HG03575 (cell line): Measurements from ENCODE around the gene TTL.
"Not testable (repeated sequence)": the region's sequence is repeated elsewhere in the genome, so short reads cannot be mapped to it uniquely, and the experiment has no call there.

Source experiments
- ATAC-seq: cut with Tn5 transposase; IDR thresholded peaks from one replicate; pipeline ENCODE4 v1.9.1; 2021; ENCODE audit not compliant: unreplicated experiment, insufficient number of reproducible peaks, low FRiP score; ENCODE audit errors: extremely low read depth

Gene TTL

DNA sequence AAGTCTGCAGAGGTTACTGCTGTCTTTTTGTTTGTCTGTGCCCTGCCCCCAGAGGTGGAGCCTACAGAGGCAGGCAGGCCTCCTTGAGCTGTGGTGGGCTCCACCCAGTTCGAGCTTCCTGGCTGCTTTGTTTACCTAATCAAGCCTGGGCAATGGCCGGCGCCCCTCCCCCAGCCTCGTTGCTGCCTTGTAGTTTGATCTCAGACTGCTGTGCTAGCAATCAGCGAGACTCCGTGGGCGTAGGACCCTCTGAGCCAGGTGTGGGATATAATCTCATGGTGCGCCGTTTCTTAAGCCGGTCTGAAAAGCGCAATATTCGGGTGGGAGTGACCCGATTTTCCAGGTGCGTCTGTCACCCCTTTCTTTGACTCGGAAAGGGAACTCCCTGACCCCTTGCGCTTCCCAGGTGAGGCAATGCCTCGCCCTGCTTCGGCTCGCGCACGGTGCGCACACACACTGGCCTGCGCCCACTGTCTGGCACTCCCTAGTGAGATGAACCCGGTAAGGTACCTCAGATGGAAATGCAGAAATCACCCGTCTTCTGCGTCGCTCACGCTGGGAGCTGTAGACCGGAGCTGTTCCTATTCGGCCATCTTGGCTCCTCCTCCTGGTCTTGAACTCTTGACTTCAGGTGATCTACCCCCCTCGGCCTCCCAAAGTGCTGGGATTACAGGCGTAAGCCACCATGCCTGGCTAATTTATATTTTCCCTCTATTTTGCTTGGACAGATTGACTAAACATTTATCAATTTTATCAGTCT lies 27.5 kb downstream of the TTL start:
- ATAC-seq = not testable (repeated sequence)

DNA sequence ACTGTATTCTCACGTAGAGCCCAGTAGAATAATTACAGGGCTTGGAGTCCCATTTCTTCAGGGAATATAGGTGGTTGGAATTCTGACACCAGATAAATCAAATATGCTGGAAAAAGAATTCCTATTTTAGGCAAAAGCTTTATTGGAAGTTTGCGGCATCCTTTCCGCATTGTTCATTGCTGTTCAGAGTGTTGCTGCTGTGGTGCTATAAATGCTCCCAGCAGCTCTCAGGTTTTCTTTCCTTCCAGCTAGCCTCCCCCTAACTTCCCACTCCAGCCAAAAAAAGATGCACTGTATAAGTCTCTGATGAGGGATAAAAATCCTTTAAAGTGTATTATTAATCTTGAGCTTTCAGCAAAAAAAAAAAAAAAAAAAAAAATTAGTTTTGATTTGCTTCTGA lies 34.8 kb downstream of the TTL start:
- ATAC-seq = no peak

DNA sequence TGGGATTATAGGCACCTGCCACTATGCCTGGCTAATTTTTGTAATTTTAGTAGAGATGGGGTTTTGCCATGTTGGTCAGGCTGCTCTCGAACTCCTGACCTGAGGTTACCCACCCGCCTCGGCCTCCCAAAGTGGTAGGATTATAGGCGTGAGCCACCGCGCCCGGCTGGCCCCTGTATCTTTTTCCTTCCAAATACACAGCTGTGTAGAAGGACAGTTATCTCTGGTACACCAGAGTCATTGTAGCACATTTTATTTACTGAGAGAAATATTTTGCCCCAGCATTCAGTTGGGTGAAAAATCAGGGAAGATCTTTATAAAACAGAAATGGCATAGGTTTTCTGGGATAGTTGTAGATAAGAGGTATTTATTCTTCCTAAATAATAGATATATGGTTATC lies 36.9 kb downstream of the TTL start:
- ATAC-seq = no peak

DNA sequence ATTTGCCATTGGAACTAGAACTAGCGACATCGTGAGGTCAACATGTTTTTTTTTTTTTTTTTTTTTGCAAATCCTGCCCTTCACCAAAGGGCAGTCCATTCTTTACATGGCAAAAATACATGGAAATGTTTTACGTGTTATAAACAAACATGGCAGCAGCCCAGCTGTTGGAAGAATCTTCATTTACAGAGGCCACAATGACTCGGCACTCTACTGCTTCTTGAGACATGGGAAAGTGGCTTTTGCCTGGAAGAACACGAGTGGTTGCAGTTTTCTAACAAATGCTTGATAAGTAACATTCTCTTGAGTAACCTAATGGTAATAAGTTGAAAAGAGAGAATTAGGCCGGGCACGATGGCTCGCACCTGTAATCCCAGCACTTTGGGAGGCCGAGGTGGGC lies 37.5 kb downstream of the TTL start:
- ATAC-seq = no peak

DNA sequence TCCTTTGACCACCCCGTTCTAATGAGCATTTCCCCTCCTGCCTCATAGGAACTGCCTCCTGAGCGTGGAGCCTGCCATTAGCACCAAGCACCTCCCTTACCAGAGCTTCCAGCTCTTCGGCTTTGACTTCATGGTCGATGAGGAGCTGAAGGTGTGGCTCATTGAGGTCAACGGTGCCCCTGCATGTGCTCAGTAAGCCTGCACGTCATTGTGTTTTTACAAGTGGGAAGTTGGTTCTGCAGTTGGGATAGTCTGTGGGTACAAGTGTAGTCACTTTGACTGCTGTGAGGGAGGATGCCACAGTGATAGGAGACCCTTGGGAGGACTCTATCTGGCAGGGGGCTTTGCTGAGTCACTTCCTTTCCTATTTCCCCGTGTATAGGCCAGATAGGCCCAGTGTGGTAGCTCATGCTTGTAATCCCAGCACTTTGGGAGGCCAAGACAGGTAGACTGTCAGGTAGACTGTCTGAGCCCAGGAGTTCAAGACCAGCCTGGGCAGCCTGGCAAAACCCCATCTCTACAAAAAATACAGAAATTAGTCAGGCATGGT lies 38.4 kb downstream of the TTL start:
- ATAC-seq = no peak

DNA sequence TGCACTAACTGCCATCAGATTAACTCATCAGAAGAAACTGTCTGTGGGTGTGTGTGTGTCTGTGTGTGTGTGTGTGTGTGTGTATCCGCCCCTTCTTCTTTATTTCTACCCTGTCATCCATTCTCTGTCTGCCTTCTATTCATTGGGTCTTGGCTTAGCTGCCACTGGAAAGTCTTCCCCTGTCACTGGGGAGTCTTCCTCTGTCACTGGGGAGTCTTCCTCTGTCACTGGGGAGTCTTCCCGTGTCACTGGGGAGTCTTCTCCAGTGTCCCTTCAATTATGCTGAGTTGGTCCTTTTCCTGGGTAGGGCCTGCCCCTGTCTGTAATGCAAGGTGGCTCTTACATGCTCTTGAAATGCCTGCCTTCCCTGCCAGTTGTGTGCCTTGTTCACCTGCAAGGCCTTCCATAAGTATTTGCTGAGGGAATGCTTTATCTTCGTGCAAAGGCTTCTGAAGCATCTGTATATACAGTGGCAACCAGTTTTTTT lies 41.4 kb downstream of the TTL start:
- ATAC-seq = no peak

DNA sequence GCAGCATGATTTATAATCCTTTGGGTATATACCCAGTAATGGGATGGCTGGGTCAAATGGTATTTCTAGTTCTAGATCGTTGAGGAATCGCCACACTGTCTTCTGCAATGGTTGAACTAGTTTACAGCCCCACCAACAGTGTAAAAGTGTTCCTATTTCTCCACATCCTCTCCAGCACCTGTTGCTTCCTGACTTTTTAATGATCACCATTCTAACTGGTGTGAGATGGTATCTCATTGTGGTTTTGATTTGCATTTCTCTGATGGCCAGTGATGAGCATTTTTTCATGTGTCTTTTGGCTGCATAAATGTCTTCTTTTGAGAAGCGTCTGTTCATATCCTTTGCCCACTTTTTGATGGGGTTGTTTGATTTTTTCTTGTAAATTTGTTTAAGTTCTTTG lies 42.3 kb downstream of the TTL start:
- not testable (repeated sequence) for ATAC-seq

DNA sequence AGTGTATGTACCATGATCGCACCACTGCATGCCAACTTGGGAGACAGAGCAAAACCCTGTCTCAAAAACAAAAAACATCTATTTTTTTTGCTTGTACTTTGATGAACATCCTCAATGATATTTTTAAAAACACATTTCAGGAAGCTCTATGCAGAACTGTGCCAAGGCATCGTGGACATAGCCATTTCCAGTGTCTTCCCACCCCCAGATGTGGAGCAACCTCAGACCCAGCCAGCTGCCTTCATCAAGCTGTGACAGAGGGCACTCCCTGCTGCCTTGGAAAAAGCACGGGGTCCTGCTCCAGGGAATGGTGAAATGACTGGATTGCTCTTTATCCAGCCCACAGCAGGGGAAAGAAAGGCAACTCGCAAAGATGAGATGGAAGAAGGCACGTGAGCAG lies 46.6 kb downstream of the TTL start:
- ATAC-seq = no peak

DNA sequence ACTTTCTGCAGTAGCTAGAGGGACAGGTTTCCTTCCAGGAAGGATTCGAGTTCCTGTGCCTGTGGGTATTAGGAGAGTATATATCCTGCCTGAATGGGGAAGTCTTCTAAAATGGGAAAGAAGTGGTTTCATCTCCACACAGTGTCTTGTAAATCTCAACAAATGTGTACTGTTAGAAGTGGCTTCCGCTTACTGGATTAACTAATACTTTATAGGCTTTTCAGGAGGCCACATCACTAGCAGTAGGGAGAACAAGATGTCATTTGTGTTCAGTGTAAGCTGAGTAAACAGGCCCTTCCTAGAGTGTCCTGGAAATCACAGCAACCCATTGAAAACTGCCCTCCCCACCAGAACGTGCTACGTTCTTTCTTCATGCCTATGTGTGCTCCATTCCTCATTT lies 47.8 kb downstream of the TTL start:
- ATAC-seq = no peak

DNA sequence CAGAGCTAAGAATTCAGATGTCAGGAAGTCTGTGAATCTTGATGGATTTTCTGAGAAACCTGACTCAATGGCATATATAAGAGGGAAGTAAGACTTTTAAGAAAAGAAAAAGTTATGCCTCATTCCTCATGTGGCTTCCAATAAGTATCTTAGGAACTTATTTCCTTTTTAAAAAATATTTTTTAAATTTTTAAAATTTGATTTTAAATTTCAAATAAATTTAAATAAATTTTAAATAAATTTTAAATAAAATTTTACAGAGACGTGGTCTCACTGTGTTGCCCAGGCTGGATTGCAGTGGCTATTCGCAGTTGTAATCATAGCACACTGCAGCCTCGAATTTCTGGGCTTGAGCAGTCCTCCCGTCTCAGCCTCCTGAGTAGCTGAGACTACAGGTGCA lies 48.8 kb downstream of the TTL start:
- ATAC-seq = no peak

DNA sequence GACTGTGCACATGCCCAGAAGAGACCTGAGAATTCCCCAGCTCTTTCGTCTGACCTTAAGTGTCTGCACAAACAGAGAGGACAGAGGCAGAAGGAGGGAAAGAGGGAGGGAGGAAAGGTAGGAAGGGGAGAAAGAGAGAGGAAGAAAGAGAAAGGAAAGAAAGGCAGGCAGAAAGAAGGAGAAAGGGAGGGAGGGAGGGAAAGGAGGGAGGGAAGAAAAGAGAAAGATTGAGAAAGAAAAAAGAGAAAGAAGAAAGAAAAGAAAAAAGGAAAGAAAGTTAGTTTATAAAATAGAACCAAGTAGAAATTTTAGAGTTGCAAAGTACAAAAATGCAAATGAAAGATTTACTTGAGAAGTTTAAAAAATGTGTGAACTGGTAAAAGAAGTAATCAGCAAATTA lies 52.9 kb downstream of the TTL start:
- no peak for ATAC-seq

DNA sequence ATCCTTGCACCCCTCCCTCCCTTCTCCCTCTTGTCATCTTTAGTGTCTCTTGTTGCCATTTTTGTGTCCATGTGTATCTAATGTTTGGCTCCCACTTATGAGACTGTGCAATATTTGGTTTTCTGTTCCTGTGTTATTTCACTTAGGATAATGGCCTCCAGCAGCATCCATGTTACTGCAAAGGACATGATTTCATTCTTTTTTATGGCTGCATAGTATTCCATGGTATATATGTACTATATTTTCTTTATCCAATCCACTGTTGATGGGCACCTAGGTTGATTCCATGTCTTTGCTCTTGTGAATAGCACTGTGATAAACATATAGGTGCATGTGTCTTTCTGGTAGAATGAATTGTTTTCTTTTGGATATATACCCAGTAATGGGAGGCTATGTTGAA lies 54.7 kb downstream of the TTL start:
- not testable (repeated sequence) for ATAC-seq

DNA sequence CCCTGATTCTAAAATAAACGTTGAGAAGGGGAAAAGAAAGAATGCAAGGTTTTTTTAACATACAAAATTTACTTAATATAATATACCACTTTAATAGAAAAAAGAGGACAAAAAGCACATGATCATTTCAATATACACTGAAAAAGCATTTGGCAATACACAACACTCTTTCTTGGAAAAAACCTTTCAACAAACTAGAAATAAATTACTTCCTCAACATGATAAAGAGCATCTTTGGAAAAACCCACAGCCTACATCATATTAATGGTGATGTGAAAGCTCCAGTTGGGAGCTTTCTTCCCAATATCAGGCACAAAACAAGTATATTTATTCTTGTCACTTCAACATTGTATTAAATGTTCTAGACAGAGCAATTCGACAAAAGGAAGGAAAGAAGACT lies 57.4 kb downstream of the TTL start:
- ATAC-seq = no peak

DNA sequence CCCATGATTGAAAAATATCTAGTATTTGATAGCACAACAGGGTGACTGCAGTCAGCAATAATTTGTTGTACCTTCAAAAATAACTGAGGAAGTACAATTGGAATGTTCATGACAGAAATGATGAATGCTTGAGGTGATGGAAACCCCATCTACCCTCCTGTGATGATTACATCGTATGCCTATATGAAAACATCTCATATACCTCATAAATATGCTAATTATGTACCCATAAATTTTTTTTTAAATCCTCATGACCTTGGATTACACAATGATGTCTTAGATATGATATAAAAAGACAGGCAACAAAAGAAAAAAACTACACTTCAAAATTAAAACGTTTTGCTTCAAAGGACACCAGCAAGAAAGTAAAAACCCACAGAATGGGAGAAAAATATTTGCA lies 59.0 kb downstream of the TTL start:
- ATAC-seq = no peak

DNA sequence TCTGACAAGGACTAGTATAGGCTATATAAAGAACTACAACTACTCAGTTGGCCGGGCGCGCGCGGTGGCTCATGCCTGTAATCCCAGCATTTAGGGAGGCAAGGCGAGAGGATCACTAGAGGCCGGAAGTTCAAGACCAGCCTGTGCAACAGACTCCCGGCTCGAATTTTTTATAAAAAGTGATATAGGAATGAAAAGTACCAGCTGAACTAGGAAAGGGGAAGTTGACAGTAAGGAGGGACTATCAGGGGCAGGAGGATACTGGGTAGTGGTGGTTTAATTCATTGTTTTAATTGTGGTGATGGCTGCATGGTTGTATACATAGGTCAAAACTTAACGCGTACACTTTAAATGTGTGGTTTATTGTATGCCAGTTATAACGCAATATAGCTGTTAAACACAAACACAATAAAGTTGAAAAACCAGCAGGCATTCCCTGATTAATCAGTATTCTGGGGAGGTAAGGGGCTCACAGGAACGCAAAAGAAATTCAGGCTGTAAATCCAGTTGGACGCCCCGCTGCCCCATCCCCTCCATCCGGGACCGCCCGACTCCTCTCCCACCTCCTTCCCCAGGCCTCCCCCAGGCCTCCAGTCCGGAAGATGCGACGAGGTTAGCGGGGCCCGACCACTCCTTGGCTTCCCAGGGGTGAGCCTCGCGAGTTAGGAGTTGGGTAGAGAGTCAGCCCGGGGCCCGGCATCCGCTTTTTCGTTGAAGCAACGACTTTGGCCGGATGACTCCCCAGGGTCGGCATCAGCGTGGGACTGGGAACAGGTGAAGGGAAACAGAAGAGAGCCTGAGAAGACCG lies 59.6 kb downstream of the TTL start:
- no peak for ATAC-seq

DNA sequence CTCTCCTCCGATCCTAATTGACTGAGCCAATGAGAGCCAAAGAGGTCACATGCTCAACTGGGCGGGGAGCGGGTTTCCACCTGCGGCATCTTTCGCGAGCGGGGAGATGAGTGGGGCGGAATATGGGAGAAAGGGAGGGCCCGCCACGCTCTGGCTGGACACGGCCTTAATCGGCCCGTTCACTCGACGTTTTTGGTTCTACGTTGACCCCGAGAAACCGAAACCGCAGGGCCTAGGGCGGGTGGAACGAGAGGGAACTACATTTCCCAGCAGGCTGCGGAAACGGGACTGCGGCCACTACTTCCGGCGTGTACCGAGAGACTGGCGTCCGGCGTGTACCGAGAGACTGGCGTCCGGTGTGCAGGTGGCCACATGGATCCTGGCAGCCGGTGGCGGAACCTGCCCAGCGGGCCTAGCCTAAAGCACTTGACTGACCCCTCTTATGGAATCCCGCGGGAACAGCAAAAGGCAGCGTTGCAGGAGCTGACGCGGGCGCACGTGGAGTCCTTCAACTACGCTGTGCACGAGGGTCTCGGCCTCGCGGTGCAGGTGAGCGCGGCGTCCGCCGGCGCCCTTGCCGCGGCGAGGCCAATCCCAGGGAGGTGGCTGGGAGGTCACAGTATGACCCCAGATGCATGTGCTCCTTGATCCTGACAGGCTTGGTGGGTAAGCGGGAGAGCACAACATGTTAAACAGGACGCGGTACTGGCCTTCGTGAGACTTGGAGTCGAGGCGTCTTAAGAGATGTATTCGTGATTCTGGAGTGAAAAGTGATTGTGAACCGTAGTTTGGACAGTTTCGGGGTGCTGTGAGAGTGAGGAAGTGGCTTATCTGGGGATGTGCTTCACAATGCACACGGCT lies 60.4 kb downstream of the TTL start, which contains the start of gene POLR1B:
Gene POLR1B, plus strand, starts transcription at position 343 of the 861 bp plus-strand sequence. Its CDS starts 30 bp downstream, at position 373.
- ATAC-seq = peak; percentile 52

DNA sequence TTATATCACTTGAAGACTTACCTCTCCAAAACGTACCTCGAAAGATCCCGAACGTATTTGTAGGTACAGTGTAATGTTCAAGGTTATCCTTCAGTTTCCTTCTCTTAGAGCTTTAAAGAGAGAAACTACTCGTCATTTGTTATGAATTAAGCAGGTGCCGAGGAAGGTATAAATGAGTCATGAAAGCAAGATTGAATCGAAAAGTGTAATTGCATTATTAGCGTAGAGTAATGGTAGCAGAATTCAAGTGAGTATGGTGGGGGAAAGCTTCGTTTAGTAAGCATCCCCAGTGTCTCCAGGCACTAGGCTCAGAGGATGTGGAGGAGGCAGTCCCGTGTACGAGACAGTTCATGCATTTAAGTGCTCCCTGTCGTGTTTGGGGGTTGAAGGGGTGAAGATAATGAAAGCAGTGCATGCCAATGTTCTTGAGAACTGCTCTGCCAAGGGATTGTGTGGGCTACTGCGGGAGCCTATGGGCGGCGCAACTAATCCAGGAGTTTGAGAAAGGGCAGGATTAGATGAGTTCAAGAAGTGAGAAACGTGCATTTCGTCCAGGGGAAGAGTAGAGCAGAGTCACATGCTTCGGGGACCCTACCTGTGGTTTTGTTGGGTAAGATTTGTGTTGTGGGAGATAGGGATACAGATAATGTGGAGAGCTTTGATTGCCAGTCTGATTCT lies 61.2 kb downstream of the TTL start:
- ATAC-seq = no peak

DNA sequence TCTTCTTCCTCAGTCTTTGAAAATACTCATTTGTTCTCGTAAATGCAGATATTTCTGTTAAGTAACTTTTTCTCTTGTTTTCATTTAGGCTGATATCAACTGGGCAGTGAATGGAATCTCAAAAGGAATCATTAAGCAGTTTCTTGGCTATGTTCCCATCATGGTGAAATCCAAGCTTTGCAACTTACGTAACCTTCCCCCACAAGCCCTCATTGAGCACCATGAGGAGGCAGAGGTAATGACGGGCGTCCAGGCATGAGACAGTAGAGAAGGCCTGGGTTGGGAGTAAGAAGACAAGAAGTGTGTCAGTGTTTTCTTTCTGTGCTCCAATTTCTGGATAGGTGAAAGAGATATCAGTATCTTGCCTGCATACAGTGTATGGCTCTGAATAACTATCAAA lies 65.4 kb downstream of the TTL start:
- no peak for ATAC-seq

DNA sequence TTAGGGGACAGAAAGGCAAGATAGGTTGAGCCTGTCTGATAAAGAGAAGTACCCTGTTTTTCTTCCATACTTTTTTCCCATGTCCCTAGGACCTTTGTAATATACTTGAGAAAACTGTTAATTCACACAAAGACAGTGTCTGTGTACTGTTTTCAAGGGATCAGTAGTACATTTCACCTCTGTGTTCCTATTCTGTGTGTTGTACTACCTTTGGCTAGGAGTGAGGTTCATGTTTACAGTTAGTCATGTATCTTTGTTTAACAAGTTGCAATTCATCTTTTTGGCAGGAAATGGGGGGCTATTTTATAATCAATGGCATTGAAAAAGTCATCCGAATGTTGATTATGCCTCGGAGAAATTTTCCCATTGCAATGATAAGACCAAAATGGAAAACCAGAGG lies 67.0 kb downstream of the TTL start:
- ATAC-seq = no peak
